Osteocyte (in vitro differentiated cells): ENCODE data around the gene STRN3. TPM values are rescaled to one million over a fixed set of nuclear protein-coding genes. Genes with fewer than 3 reads are reported as not detected.
"Not testable (repeated sequence)": the region's sequence is repeated elsewhere in the genome, so short reads cannot be mapped to it uniquely, and the experiment has no call there.

Experiments
- DNase-seq: peaks from one replicate; pipeline ENCODE4 v3.0.0; 2021; ENCODE audit warnings: mixed read lengths; ENCODE audit not compliant: unreplicated experiment; ENCODE audit errors: extremely low spot score
- H3K27ac Mint-ChIP-seq: one replicate; pipeline ENCODE4 v1.8.0; 2021; ENCODE audit warnings: mild to moderate bottlenecking, mixed read lengths; ENCODE audit not compliant: unreplicated experiment
- H3K27me3 Mint-ChIP-seq: one replicate; pipeline ENCODE4 v1.8.0; 2021; ENCODE audit warnings: mixed read lengths; ENCODE audit not compliant: unreplicated experiment
- H3K36me3 Mint-ChIP-seq: one replicate; pipeline ENCODE4 v1.8.0; 2021; ENCODE audit warnings: mixed read lengths; ENCODE audit not compliant: unreplicated experiment
- H3K4me1 Mint-ChIP-seq: one replicate; pipeline ENCODE4 v1.8.0; 2021; ENCODE audit warnings: mixed read lengths; ENCODE audit not compliant: unreplicated experiment
- H3K4me3 Mint-ChIP-seq: one replicate; pipeline ENCODE4 v1.8.0; 2021; ENCODE audit warnings: mild to moderate bottlenecking, moderate library complexity, mixed read lengths; ENCODE audit not compliant: unreplicated experiment
- H3K9me3 Mint-ChIP-seq: one replicate; pipeline ENCODE4 v1.8.0; 2021; ENCODE audit warnings: mixed read lengths; ENCODE audit not compliant: unreplicated experiment
- CTCF ChIP-seq: fragments of 200-600 bp; sonication (generic); IDR thresholded peaks from 2 replicates; pipeline ENCODE4 v1.5.0; 2021; ENCODE audit warnings: antibody characterized with exemption, mild to moderate bottlenecking, moderate library complexity
- total RNA-seq: library from RNA; stranded (reverse); gene quantifications from 2 replicates; pipeline ENCODE4 v1.2.1, GENCODE V29; 2021

Gene STRN3
- total RNA-seq, 1 donor from 2014 or later: 38.7 TPM

DNA sequence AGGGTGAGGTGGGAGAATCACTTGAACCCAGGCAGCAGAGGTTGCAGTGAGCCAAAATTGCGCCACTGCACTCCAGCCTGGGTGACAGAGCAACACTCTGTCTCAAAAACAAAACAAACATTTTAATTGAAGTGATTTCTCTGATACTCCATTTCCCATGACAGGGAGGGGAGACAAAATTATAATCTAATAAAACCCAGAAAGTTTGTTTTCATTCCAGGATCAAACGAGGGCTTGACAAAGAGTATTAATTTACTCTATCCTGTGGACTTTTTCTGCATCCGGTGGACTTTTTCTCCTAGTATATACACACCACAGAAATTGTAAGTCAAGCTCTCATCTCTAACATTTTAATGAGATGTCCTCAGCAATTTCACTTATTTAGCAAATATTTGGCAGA, 15.2 kb downstream of the STRN3 start:
- Mint-ChIP-seq H3K4me3 (no peak overlapping the region), H3K9me3 (no peaks in the 10 kb centered on the region), H3K4me1 (peaks cover 5% of the 10 kb centered on the region), H3K27ac (no peak overlapping the region), H3K36me3 (peaks cover 5% of the 10 kb centered on the region), H3K27me3 (no peaks in the 10 kb centered on the region)
- no peak for TF ChIP-seq CTCF
- no peak for DNase-seq

- H3K9me3 Mint-ChIP-seq: no peaks in the 10 kb centered on the region
- no peak for TF ChIP-seq CTCF
- peaks cover 8% of the 10 kb centered on the region for H3K4me1 Mint-ChIP-seq
- no peak overlapping the region for H3K4me3 Mint-ChIP-seq
- peaks cover 5% of the 10 kb centered on the region for H3K36me3 Mint-ChIP-seq
- no peaks in the 10 kb centered on the region for H3K27me3 Mint-ChIP-seq
- no peak overlapping the region for H3K27ac Mint-ChIP-seq
- DNase-seq: no peak
Observed at GRCh38 chr14:31009836-31010574, 16.2 kb downstream of the STRN3 start.

DNA sequence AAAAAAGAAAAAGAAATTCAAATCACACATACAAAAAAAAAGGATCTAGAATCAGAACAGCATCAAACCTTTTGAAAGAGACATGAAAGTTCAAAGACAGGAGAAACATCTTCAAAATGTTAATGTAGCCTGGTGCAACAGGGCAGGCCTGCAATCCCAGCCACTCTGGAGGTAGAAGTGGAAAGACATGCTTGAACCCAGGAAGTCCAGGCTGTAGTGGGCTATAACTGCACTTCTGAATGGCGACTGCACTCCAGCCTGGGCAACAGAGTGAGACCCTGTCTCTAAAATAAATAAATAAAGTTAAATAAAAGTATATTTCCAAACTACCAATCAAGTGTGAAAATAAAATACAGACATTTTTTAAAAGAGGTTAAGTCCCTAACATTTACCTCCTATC, 19.5 kb downstream of the STRN3 start:
- Mint-ChIP-seq H3K4me1 (peaks cover 10% of the 10 kb centered on the region), H3K4me3 (no peak overlapping the region), H3K9me3 (no peaks in the 10 kb centered on the region), H3K27ac (no peak overlapping the region), H3K36me3 (peaks cover 9% of the 10 kb centered on the region), H3K27me3 (no peaks in the 10 kb centered on the region)
- DNase-seq: no peak
- no peak for TF ChIP-seq CTCF

DNA sequence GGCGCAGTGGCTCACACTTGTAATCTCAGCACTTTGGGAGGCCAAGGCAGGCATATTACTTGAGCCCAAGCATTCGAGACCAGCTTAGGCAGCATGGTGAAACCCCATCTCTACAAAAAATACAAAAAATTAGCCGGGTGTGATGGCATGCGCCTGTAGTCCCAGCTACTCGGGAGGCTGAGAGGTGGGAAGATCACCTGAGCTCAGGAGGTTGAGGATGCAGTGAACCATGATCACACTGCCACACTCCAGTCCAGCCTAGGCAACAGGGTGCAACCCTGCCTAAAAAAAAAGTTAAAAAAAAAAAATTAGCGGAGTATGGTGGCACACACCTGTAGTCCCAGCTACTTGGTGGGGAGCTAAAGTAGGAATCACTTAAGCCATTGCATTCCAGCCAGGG, 22.2 kb downstream of the STRN3 start:
- not testable (repeated sequence) for DNase-seq, H3K4me3 Mint-ChIP-seq, H3K27me3 Mint-ChIP-seq, H3K9me3 Mint-ChIP-seq, H3K27ac Mint-ChIP-seq
- Mint-ChIP-seq H3K4me1 (peaks cover 23% of the 10 kb centered on the region), H3K36me3 (peaks cover 27% of the 10 kb centered on the region)

DNA sequence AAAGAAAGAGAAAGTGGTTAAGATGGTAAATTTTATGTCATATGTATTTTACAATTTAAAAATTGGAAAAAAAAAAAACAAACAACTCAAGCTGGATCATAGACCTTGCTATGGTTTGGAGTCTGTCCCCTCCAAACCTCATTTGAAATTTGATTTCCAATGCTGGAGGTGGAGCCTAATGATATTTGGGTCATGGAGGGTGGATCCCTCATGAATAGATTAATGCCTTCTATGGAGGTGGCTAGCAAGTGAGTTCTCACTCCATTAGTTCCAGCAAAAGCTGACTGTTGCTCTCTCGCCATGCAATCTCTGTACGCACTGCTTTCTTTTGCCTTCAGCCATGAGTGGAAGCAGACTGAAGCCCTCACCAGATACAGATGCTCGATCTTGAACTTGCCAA, 22.9 kb downstream of the STRN3 start:
- no peak for DNase-seq
- H3K4me3 Mint-ChIP-seq: no peak overlapping the region
- H3K27me3 Mint-ChIP-seq: no peaks in the 10 kb centered on the region
- peaks cover 13% of the 10 kb centered on the region for H3K9me3 Mint-ChIP-seq
- no peak for TF ChIP-seq CTCF
- H3K4me1 Mint-ChIP-seq: peaks cover 23% of the 10 kb centered on the region
- peak overlapping the region; percentile 3 for H3K27ac Mint-ChIP-seq
- H3K36me3 Mint-ChIP-seq: peaks cover 30% of the 10 kb centered on the region
